ENCODE measurements around the gene MAP3K3.

MAP3K3 gene

DNA sequence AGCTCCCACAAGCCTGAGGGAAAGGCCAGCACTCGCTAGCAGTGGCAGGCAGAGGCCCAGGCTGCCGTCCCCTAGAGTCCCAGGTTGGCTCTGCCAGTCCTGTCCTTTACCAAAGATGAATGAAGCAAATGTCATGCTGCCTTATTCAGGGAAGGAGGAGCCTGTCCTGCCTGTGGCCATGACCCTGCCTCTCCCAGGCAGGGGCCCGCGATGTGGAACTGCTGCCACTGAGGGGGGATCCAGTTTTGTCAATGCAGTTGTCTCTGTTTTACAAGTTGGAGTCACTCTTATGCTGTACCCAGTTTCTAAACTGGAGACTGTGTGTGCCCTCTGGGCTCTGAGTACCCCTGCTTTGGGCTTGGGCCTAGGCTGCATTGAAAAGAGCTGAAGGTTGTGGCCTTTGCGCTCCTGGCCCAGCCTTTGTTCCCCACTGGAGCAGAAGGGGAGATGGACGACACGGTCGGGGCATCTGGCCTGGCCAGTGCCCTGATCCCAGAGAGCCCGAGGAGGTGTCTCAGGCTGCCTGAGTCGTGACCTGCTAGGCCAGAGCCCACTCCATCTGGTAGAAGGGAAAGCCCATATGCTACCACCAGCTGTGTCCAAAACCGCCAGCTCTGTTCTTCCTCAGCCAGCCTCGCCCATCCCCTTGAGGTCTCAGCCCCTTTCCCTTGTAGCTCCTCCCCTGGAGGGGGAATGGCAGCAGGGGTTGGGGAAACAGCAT lies 72.2 kb downstream of the MAP3K3 start:
- no peak for ATAC-seq

DNA sequence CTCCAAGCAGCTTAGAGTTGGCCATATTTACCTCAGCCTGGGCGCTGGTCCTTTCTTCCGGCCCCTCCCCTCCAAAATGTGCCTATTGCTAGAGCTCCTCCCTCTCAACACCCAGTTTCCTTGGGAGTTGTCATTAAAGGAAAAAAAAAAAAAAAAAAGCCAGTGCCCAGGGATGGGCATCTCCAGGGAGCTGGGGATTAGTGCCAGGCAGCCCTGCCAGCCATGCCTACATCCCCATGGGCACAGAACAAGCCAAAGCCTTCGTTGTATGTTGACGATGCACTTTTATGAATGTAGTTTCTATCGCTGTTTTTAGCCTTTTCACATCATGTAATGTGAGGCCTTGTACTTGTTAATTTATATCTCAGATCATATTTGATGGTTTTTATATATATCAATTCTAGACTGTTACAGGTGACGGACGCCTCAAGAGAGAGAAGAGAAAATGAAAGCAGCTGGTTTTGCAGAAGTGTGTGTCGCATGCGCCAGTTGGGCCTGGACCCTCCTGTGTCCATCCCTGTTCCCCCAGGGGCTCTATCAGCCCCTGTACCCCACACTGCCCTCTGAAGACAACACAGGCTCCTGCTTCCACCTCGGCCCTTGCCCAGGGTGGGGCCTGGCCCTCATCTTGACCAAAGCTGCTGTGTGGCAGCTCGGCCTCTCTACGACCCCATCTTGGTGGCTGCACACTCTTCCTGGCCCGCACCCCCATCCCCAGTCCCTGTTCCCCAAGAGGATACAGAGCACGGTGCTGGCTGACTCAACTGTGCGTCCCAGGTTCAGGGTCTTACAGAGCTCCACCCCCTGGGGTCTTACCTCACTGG lies 72.9 kb downstream of the MAP3K3 start:
- ATAC-seq = no peak

DNA sequence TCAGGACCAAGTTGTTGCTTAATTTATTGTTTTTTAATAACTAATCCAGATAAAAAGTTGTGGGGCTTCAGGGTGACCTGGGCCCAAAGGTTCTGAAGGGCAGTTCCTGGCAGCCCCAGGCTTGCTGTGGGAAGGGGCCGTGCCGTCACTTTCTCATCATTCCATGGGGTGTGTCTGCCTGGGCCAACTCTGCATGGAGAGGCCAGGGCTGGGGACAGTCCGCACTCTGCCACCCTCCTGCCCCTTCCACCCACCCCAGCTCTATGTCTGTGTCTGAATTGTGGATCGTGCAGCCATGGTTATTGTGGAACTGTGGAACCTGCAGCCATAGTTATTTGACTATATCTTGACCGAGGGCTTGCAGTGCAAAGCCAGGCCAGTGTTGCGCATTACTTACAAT lies 73.7 kb downstream of the MAP3K3 start:
- ATAC-seq = no peak

- no peak for ATAC-seq
These were observed 74.3 kb downstream of the MAP3K3 start for GRCh38 chr17:63696381-63696961.

DNA sequence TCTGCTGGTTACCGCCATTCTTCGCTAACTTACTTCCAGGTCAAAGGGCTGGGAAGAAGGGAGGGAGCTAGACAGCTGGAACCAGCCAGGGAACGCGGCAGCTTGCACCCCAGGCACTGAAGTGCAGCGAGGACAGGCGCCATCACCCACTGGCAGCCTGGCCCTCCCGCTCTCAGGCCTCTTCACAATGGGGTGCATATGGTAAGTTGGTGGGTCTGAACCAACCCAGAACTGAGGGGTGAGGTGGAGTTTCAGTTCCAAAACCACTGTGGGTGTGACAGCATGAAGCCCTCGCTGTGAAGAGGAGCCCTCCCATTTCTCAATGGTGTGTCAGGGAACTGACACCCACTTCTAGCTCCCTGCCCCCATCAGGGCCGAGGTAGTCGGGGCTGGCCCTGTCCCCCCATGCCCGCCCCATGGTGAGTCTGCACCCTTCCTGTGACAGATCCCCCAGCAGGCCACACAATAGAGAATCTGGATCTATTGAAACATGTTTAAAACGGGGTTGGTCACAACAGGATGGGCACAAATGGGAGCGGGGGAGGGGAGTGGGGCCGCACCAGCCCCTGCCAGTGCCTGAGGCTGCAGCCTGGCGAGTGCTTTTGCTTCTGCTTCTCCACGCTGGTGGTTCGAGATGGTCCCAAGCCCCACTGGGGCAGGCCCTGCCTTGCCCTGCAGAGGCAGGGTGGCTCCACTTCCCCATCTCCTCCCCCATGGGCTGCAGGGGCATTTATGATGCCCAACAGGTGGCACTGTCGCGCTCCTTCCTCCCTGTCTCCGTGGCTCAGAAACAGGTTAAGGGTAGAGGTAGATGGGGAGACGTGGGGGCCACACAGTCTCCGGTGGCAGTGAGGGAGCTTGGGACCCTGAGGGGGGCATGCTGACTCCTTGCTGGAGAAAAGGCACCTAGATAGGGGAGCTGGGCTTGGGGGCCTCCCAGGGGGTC lies 75.4 kb downstream of the MAP3K3 start:
- peak; percentile 53 to 55 for ATAC-seq

GRCh38 chr17:63698381-63698885 lies 76.2 kb downstream of the MAP3K3 start:
- ATAC-seq = no peak

DNA sequence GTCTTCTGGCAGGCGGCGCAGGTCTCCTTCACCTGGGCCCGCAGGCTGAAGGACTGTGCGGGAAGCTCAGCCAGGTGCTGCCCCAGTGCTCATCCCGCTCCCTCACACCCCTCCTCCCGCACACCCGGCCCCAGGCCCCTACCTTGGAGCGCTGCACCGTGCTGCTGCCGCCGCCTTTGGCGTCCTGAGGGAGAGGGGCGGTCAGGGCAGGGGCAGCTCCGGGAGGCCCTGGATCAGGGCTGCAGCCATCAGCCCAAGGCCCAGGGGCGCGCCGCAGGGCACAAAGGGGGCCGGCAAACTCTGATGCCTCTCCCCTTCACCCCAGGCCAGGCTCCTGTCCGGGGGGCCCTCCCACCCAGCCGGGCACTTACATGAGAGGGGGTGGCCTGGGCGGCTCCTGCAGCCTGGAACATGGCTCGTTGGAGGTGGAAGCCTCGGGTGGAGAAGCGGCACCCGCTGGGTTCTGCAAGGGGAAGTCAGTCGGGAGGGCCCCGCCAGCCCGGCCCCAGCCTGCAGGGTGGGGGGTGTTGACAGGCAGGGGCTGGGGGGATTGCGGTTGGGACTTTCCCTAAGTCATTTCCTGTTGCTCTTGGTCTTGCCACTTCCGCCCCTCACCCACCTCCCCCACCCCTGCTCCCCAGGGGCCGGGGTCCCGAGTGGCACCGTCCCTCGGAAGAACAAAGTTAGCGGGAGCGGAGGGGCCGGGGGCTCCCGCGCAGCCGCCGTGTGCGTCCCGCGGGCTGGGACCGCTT lies 76.8 kb downstream of the MAP3K3 start:
- ATAC-seq = peak; percentile 11 to 21

- ATAC-seq = peak; percentile 24 to 26
These were observed 77.7 kb downstream of the MAP3K3 start, which contains the start of gene LIMD2 for GRCh38 chr17:63699638-63700527. TSS of gene LIMD2 (minus strand) at chr17:63700125. CDS start at chr17:63699298, 827 bp downstream.

- ATAC-seq = peak; percentile 2 to 11
These were observed 78.6 kb downstream of the MAP3K3 start for GRCh38 chr17:63700528-63701455.

- ATAC-seq = no peak
These were observed 79.2 kb downstream of the MAP3K3 start for GRCh38 chr17:63701456-63701820.

- ATAC-seq = peak; percentile 18 to 30
These were observed 79.9 kb downstream of the MAP3K3 start for GRCh38 chr17:63701868-63702720.

DNA sequence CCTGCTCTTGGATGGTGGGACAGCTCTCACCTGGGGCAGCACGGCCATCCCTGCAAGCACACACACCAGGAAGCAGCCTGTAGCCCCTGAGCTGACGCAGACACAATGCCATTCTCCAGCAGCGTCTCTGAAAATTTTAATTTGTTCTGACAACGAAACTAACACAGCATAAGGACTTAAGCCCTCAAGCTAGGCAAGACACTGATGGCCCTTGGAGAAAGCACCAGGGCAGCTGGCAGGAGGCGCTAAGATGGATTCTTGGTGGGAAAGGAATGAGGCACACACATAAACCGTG lies 80.5 kb downstream of the MAP3K3 start:
- no peak for ATAC-seq

DNA sequence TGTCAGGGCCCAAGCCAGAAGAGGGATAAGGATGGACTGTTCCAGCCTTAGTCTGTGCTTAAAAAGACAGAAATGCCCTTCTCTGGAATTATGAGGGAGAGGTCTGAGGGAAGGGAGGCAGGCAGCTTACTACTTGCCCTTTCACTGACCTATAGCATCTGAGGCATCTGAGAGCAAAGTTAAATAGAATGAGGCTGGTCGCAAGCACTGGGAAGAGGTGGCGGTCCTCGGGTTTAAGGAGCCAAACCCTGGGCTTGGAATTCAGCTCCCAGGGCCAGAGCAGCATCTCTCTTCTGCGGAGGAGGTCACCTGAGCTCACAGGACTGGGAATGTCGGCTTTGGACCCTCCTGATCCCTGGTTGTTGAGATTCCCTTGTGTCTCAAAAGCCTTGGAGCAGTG lies 80.8 kb downstream of the MAP3K3 start:
- no peak for ATAC-seq

- ATAC-seq = no peak
These were observed 81.5 kb downstream of the MAP3K3 start for GRCh38 chr17:63703556-63704258.

- ATAC-seq = no peak
These were observed 82.0 kb downstream of the MAP3K3 start for GRCh38 chr17:63704259-63704576.

- no peak for ATAC-seq
These were observed 82.6 kb downstream of the MAP3K3 start for GRCh38 chr17:63704836-63705235.

DNA sequence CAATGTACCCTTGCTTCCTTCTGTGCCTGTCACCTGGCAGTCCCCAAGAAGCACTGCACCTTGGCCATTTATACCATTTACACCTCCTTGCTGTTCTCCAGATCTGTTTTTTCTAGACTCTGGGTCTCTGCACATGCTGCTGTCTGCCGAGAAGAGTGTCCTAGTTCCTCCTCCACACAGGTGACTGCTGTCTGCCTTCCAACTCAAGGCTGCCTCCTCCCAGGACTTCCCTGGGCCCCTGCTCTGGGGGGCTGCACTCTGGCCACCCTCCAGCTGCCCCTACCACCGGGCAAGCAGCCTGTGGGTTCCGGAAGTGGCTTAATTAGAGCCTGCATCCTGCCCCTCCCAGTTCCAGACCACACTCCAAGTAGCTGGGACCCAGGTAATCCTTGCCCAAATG lies 83.4 kb downstream of the MAP3K3 start:
- ATAC-seq = no peak

Data from activated CD4-positive, CD25-positive, alpha-beta regulatory T cell treated with anti-CD3 and anti-CD28 coated beads, Interleukin-2, amount 50 U/mL, for 24 hours (primary cell).